H9 (cell line): ENCODE measurements around the gene TRIB2. TPM values are rescaled to one million over a fixed set of nuclear protein-coding genes. Genes with fewer than 3 reads are reported as not detected.

Source experiments
- DNase-seq: peaks from one replicate; pipeline ENCODE4 v3.0.0-alpha.2; 2017
- H2AFZ ChIP-seq: one replicate; pipeline ENCODE4 v1.6.1; 2013; ENCODE audit warnings: mild to moderate bottlenecking, low read length, control low read depth, moderate library complexity
- H2AK5ac ChIP-seq: 2 replicates; pipeline ENCODE4 v1.6.1; 2013; ENCODE audit warnings: low read length, control low read depth, mixed read lengths; ENCODE audit not compliant: insufficient read length
- H2BK120ac ChIP-seq: one replicate; pipeline ENCODE4 v1.6.1; 2013; ENCODE audit warnings: low read depth, mild to moderate bottlenecking, low read length, control low read depth, inconsistent platforms; ENCODE audit not compliant: poor library complexity, severe bottlenecking
- H2BK12ac ChIP-seq: 2 replicates; pipeline ENCODE4 v1.6.1; 2013; ENCODE audit warnings: low read length, control low read depth, mixed read lengths, low read depth; ENCODE audit not compliant: insufficient read length
- H2BK15ac ChIP-seq: 2 replicates; pipeline ENCODE4 v1.6.1; 2013; ENCODE audit warnings: low read depth, low read length, control low read depth
- H2BK20ac ChIP-seq: one replicate; pipeline ENCODE4 v1.6.1; 2013; ENCODE audit warnings: low read depth, mild to moderate bottlenecking, low read length, control low read depth, inconsistent platforms; ENCODE audit not compliant: poor library complexity, severe bottlenecking
- H2BK5ac ChIP-seq: 2 replicates; pipeline ENCODE4 v1.6.1; 2013; ENCODE audit warnings: low read length, control low read depth, mixed read lengths; ENCODE audit not compliant: insufficient read length
- H3K14ac ChIP-seq: 2 replicates; pipeline ENCODE4 v1.6.1; 2013; ENCODE audit warnings: low read length, control low read depth; ENCODE audit not compliant: insufficient read depth
- H3K18ac ChIP-seq: 2 replicates; pipeline ENCODE4 v1.6.1; 2013; ENCODE audit warnings: low read depth, mild to moderate bottlenecking, mixed read lengths, low read length, control low read depth; ENCODE audit not compliant: insufficient read length
- H3K23ac ChIP-seq: 2 replicates; pipeline ENCODE4 v1.6.1; 2013; ENCODE audit warnings: low read length, control low read depth, mixed read lengths, low read depth; ENCODE audit not compliant: insufficient read length
- H3K23me2 ChIP-seq: 2 replicates; pipeline ENCODE4 v1.6.1; 2013; ENCODE audit warnings: low read depth, mild to moderate bottlenecking, mixed read lengths, low read length, control low read depth; ENCODE audit not compliant: insufficient read length, poor library complexity, severe bottlenecking
- H3K27ac ChIP-seq: 2 replicates; pipeline ENCODE4 v1.5.1; 2013; ENCODE audit warnings: low read length, control low read depth, mixed read lengths, low read depth; ENCODE audit not compliant: insufficient read length
- H3K27me3 ChIP-seq: 2 replicates; pipeline ENCODE4 v1.6.1; 2013; ENCODE audit warnings: low read length, control low read depth, inconsistent platforms; ENCODE audit not compliant: insufficient read depth
- H3K4ac ChIP-seq: 2 replicates; pipeline ENCODE4 v1.6.1; 2013; ENCODE audit warnings: low read depth, mild to moderate bottlenecking, control low read depth, inconsistent platforms, low read length, moderate library complexity
- H3K4me1 ChIP-seq: 2 replicates; pipeline ENCODE4 v1.6.1; 2013; ENCODE audit warnings: low read length, control low read depth, inconsistent platforms; ENCODE audit not compliant: insufficient read depth
- H3K4me2 ChIP-seq: 2 replicates; pipeline ENCODE4 v1.6.1; 2013; ENCODE audit warnings: low read length, control low read depth, mixed read lengths; ENCODE audit not compliant: insufficient read length, insufficient read depth
- H3K56ac ChIP-seq: 2 replicates; pipeline ENCODE4 v1.6.1; 2013; ENCODE audit warnings: low read depth, mild to moderate bottlenecking, mixed read lengths, low read length, control low read depth; ENCODE audit not compliant: insufficient read length
- H3K79me1 ChIP-seq: 2 replicates; pipeline ENCODE4 v1.6.1; 2013; ENCODE audit warnings: low read depth, mild to moderate bottlenecking, moderate library complexity, low read length, control low read depth, inconsistent platforms; ENCODE audit not compliant: insufficient read depth, poor library complexity, severe bottlenecking
- H3K79me2 ChIP-seq: 2 replicates; pipeline ENCODE4 v1.6.1; 2013; ENCODE audit warnings: low read length, control low read depth, inconsistent platforms; ENCODE audit not compliant: insufficient read depth
- H3K9ac ChIP-seq: 2 replicates; pipeline ENCODE4 v1.6.1; 2013; ENCODE audit warnings: low read length, control low read depth, mixed read lengths; ENCODE audit not compliant: insufficient read length; ENCODE audit errors: extremely low read depth
- H3K9me3 ChIP-seq: one replicate; pipeline ENCODE4 v1.6.1; 2013; ENCODE audit warnings: low read depth, low read length, inconsistent platforms; ENCODE audit not compliant: control insufficient read depth
- H3T11ph ChIP-seq: one replicate; pipeline ENCODE4 v1.6.1; 2013; ENCODE audit warnings: mild to moderate bottlenecking, low read length, control low read depth, inconsistent platforms
- H4K20me1 ChIP-seq: one replicate; pipeline ENCODE4 v1.6.1; 2013; ENCODE audit not compliant: control insufficient read depth, insufficient read length, insufficient read depth
- H4K5ac ChIP-seq: 2 replicates; pipeline ENCODE4 v1.6.1; 2013; ENCODE audit warnings: low read depth, mild to moderate bottlenecking, mixed read lengths, low read length, control low read depth; ENCODE audit not compliant: insufficient read length
- H4K8ac ChIP-seq: replicated peaks from 2 replicates; pipeline ENCODE4 v1.6.1; 2013; ENCODE audit warnings: low read length, control low read depth, mixed read lengths, low read depth; ENCODE audit not compliant: insufficient read length
- H4K91ac ChIP-seq: 2 replicates; pipeline ENCODE4 v1.6.1; 2013; ENCODE audit warnings: low read depth, mild to moderate bottlenecking, moderate library complexity, mixed read lengths, low read length, control low read depth; ENCODE audit not compliant: insufficient read length
- H3K27ac Mint-ChIP-seq, 3 experiments: 2 replicates in 2 of 3; 3 replicates in 1 of 3; pipeline ENCODE4 v1.8.0; 2020 to 2021; ENCODE audit warnings: mixed read lengths in 3 of 3, mild to moderate bottlenecking in 1 of 3, moderate library complexity in 1 of 3
- H3K27me3 Mint-ChIP-seq: 2 replicates; pipeline ENCODE4 v1.8.0; 2021; ENCODE audit warnings: low read depth, mild to moderate bottlenecking, moderate library complexity, mixed read lengths
- H3K36me3 Mint-ChIP-seq, 3 experiments: 2 replicates in 2 of 3; 3 replicates in 1 of 3; pipeline ENCODE4 v1.8.0; 2020 to 2021; ENCODE audit warnings: low read depth in 3 of 3, mixed read lengths in 3 of 3; ENCODE audit not compliant: insufficient read depth in 1 of 3
- H3K4me1 Mint-ChIP-seq, 2 experiments: 2 replicates each; pipeline ENCODE4 v1.8.0; 2020; ENCODE audit warnings: mixed read lengths in 2 of 2
- H3K4me3 Mint-ChIP-seq, 2 experiments: 2 replicates in 1 of 2; 3 replicates in 1 of 2; pipeline ENCODE4 v1.8.0; 2020 to 2021; ENCODE audit warnings: mild to moderate bottlenecking in 2 of 2, mixed read lengths in 2 of 2, moderate library complexity in 1 of 2
- H3K9me3 Mint-ChIP-seq, 2 experiments: 2 replicates in 1 of 2; 3 replicates in 1 of 2; pipeline ENCODE4 v1.8.0; 2020; ENCODE audit warnings: mild to moderate bottlenecking in 2 of 2, mixed read lengths in 2 of 2, moderate library complexity in 1 of 2
- CTCF ChIP-seq: fragments of 200-600 bp; sonication (generic); conservative IDR thresholded peaks from 3 replicates; pipeline ENCODE4 v1.8.0; 2021; ENCODE audit warnings: antibody characterized with exemption, mild to moderate bottlenecking
- WGBS: extraction: QIAGEN DNeasy Blood & Tissue Kit; methylation state at CpG from one replicate; pipeline ENCODE4 v1.1.7; 2013; ENCODE audit warnings: missing lambda C conversion rate, low lambda C conversion rate, mixed read lengths; ENCODE audit not compliant: insufficient read length; ENCODE audit errors: extremely low coverage; 5-methylcytosine and 5-hydroxymethylcytosine counted together
- total RNA-seq: library from RNA; stranded (reverse); gene quantifications from 2 replicates; pipeline ENCODE4 v1.2.1, GENCODE V29; 2021

TRIB2 gene
- total RNA-seq, 1 experiment from 2014 or later = 41.9 TPM

- Histone ChIP-seq H2BK12ac (no peak overlapping the region), H4K20me1 (no peaks in the 10 kb centered on the region), H2AFZ (no peak overlapping the region), H3K23ac (no peak overlapping the region), H3K14ac (no peak overlapping the region), H3K23me2 (no peaks in the 10 kb centered on the region), H3K79me1 (peaks cover 17% of the 10 kb centered on the region), H3K27ac (no peak overlapping the region), H3K4me2 (no peak overlapping the region), H3K9ac (no peak overlapping the region), H3K79me2 (peaks cover 26% of the 10 kb centered on the region; the same call in 1 of the 2 replicates), H4K91ac (no peak overlapping the region), H3K27me3 (no peaks in the 10 kb centered on the region), H4K5ac (no peak overlapping the region), H3K4ac (no peak overlapping the region), H2BK120ac (no peak overlapping the region), H4K8ac (no peak overlapping the region), H3T11ph (no peak overlapping the region), H2AK5ac (no peak overlapping the region), H2BK20ac (no peak overlapping the region), H3K4me1 (no peaks in the 10 kb centered on the region), H3K56ac (no peak overlapping the region), H2BK5ac (no peak overlapping the region), H3K18ac (no peak overlapping the region), H2BK15ac (no peak overlapping the region), H3K9me3 (no peaks in the 10 kb centered on the region)
- Mint-ChIP-seq H3K27me3 (no peaks in the 10 kb centered on the region), H3K27ac (peak overlapping the region in 2 of 3 experiments; percentile 21 to 31; a peak in 1 of 7 replicates), H3K9me3 (no peaks in the 10 kb centered on the region), H3K36me3 (peaks cover 55 to 84% (median 63%) of the 10 kb centered on the region in 3 experiments), H3K4me1 (peaks cover 4 to 6% of the 10 kb centered on the region in 2 experiments; a peak in 3 of 4 replicates), H3K4me3 (0 out of 5 replicates have a peak overlapping the region, but pooled peaks of 1 of the 2 experiments have one; percentile 6)
- no peak for DNase-seq
- WGBS = no CpG with 5 or more reads among the region's 16 CpGs
- TF ChIP-seq CTCF = no peak
Observed at GRCh38 chr2:12731701-12732280, 15.1 kb downstream of the TRIB2 start.
